ENCODE measurements around the gene TPX2.

Gene TPX2

GRCh38 chr20:31738729-31739549 lies at the start of gene TPX2:
Gene TPX2 (plus strand): TSS chr20:31739290. CDS start chr20:31757477, 18,187 bp downstream.
- H3K36me3 Mint-ChIP-seq (ENCODE audit: low read depth) = peaks cover 10% of the 10 kb centered on the region
- ATAC-seq = peak; percentile 97

GRCh38 chr20:31690124-31690666 lies 48.9 kb upstream of the TPX2 start:
- no peak for DNase-seq
- Mint-ChIP-seq H3K4me1 (peaks cover 86% of the 10 kb centered on the region), H3K9me3 (no peaks in the 10 kb centered on the region), H3K27ac (peak overlapping the region; percentile 45), H3K4me3 (no peak overlapping the region), H3K27me3 (no peaks in the 10 kb centered on the region), H3K36me3 (ENCODE audit: low read depth) (peaks cover 67% of the 10 kb centered on the region)
- no peak for ATAC-seq

More at GRCh38 chr20:31738729-31739549, at the start of gene TPX2:
- H3K4me1 Mint-ChIP-seq = peaks cover 2% of the 10 kb centered on the region
- H3K4me3 Mint-ChIP-seq = no peak within 1 kb of the TSS
- no peak within 1 kb of the TSS for H3K27ac Mint-ChIP-seq
- no peaks in the 10 kb centered on the region for H3K27me3 Mint-ChIP-seq
- no peaks in the 10 kb centered on the region for H3K9me3 Mint-ChIP-seq
- DNase-seq = peak; percentile 85

DNA sequence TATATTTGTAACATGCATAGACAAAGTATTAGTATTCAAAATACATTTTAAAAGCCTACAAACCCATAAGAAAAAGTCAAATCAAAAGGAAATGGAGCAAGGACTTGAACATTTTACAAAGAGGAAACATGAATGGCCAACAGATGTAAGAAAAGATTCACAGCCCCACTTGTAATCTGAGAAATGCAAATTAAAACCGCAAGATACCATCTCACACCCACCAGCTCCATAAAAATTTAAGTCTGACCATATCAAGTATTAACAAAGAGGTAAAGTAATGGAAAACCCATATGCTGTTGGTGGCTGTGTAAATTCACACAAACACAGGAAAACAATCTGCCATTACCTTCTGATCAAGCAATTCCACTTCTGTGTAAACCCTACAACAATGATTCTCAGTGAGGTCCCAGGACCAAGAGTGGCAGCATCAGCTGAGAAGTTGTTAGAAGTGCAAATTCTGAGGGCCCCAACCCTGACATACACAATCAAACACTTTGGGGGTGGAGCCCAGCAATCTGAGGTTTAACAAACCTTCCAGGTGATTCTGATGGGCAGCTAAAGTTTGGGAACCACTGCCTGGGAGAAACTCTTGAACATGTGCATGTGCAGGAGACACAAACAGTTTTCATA lies 47.3 kb upstream of the TPX2 start:
- Mint-ChIP-seq H3K27me3 (no peaks in the 10 kb centered on the region), H3K27ac (peak overlapping the region; percentile 74), H3K36me3 (ENCODE audit: low read depth) (peaks cover 67% of the 10 kb centered on the region), H3K4me1 (peaks cover 86% of the 10 kb centered on the region), H3K9me3 (no peaks in the 10 kb centered on the region), H3K4me3 (peak overlapping the region; percentile 1)
- DNase-seq (no peak), ATAC-seq (peak; percentile 29)

DNA sequence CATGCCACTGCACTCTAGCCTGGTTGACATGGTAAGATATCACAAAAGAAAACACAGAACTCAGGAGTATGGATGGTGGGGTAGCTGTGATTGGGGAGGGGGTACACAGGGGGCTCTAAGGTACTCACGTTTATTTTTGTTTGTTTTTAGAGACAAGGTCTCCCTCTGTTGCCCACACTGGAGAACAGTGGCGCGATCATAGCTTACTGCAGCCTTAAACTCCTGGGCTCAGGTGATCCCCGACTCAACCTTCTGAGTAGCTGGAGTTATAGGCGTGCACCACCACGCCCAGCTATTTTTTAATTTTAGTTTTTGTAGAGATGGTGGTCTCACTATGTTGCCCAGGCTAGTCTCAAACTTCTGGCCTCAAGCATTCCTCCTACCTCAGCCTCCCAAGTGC lies 45.7 kb upstream of the TPX2 start:
- peaks cover 83% of the 10 kb centered on the region for H3K4me1 Mint-ChIP-seq
- no peaks in the 10 kb centered on the region for H3K9me3 Mint-ChIP-seq
- H3K27ac Mint-ChIP-seq = no peak overlapping the region
- ATAC-seq = no peak
- H3K4me3 Mint-ChIP-seq = no peak overlapping the region
- H3K36me3 Mint-ChIP-seq (ENCODE audit: low read depth) = peaks cover 67% of the 10 kb centered on the region
- no peaks in the 10 kb centered on the region for H3K27me3 Mint-ChIP-seq
- DNase-seq = no peak

DNA sequence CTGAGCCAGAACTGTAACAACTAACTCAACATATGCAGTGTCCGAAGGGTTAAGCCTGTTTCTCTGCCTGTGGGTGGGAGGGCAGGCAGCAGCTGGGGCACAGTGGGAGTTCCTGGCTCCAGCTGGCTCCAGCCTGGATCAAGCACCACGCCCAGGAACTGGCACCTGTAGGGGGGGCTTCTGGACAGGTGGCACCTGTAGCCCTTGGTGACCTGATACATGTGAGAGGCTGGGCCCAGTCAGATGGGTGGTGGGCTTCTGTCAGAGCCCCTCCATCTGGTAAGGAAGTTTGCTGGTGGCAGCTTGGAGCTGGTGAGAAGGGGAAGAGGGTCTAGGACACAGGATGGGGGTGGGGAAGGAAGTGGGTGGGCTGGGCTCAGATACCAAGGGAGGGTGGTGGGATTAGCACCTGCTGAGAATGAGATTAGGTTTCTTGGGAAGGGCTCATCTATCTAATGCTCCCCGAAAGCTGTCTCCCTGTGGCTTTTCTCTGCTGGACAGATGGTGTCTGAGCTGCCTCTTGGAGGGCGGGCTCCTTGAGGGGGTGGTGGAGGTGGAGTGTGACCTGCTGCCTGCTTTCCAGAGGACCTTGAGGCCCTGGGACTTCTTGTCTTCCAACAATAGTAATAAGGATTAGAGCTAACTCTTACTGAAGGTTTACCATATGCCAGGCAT lies 45.0 kb upstream of the TPX2 start:
- DNase-seq (no peak), ATAC-seq (no peak)
- no peaks in the 10 kb centered on the region for H3K27me3 Mint-ChIP-seq
- H3K4me1 Mint-ChIP-seq = peaks cover 84% of the 10 kb centered on the region
- no peak overlapping the region for H3K4me3 Mint-ChIP-seq
- H3K9me3 Mint-ChIP-seq = no peaks in the 10 kb centered on the region
- H3K27ac Mint-ChIP-seq = peak overlapping the region; percentile 57
- peaks cover 68% of the 10 kb centered on the region for H3K36me3 Mint-ChIP-seq (ENCODE audit: low read depth)

- no peaks in the 10 kb centered on the region for H3K9me3 Mint-ChIP-seq
- no peak overlapping the region for H3K4me3 Mint-ChIP-seq
- no peaks in the 10 kb centered on the region for H3K27me3 Mint-ChIP-seq
- no peak for DNase-seq
- peaks cover 69% of the 10 kb centered on the region for H3K36me3 Mint-ChIP-seq (ENCODE audit: low read depth)
- peaks cover 88% of the 10 kb centered on the region for H3K4me1 Mint-ChIP-seq
- no peak for ATAC-seq
- H3K27ac Mint-ChIP-seq = peak overlapping the region; percentile 57
These were observed 44.1 kb upstream of the TPX2 start for GRCh38 chr20:31694842-31695593.

- Mint-ChIP-seq H3K27me3 (no peaks in the 10 kb centered on the region), H3K27ac (peak overlapping the region; percentile 34), H3K4me1 (peaks cover 91% of the 10 kb centered on the region), H3K36me3 (ENCODE audit: low read depth) (peaks cover 70% of the 10 kb centered on the region), H3K4me3 (no peak overlapping the region), H3K9me3 (no peaks in the 10 kb centered on the region)
- DNase-seq = no peak
- no peak for ATAC-seq
These were observed 43.0 kb upstream of the TPX2 start for GRCh38 chr20:31695849-31696804.

- Mint-ChIP-seq H3K27me3 (no peaks in the 10 kb centered on the region), H3K4me1 (peaks cover 87% of the 10 kb centered on the region)
- no peak for ATAC-seq
These were observed 40.8 kb upstream of the TPX2 start for GRCh38 chr20:31698243-31698802.

DNA sequence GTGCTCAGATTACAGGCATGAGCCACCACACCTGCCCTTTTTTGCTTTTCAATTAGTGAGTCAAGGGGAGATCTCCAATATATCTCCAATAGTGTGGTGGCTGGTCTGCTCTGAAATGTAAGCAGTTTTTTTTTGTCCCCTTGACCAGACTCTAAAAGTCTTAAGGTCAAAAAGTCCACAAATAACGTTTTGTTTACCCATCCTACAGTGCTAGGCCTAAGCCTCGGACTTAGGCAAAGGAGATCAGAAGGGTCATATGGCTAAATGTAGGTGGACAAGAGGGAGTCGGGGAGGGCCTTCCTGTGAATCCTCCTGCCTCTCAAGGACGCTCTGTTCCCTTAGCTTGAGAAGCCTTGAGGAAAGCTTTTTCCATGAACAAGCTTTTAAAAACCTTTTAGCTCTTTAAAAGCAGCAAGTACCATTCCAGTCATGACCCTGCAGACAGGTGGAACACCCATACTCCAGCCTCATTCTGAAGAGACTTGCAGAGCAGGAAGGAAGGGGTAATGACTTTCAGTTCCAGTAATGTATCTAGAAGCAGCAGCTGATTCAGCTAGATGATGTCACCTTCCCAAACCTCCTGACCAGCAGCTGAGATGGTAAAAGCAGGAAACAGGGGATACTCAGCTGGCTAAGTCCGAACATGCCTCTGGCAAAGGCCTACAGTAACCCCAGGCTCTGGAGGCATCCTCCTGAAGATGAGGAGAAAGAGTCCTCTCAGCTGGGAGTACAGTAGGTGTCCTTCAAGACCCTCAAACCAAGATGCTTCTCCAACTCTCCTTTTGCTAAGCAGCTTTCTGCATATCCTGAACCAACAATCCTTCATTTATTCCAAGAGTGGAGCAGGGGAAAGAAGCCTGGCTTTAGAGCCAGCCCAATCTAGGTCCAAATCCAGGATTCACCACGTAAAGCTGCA lies 40.0 kb upstream of the TPX2 start:
- Mint-ChIP-seq H3K9me3 (no peaks in the 10 kb centered on the region), H3K4me1 (peaks cover 80% of the 10 kb centered on the region), H3K4me3 (peak overlapping the region; percentile 35), H3K27ac (peak overlapping the region; percentile 70), H3K27me3 (no peaks in the 10 kb centered on the region), H3K36me3 (ENCODE audit: low read depth) (peaks cover 71% of the 10 kb centered on the region)
- no peak for DNase-seq
- peak; percentile 73 for ATAC-seq

More at GRCh38 chr20:31698243-31698802, 40.8 kb upstream of the TPX2 start:
- Mint-ChIP-seq H3K27ac (peak overlapping the region; percentile 70), H3K4me3 (peak overlapping the region; percentile 35), H3K9me3 (no peaks in the 10 kb centered on the region), H3K36me3 (ENCODE audit: low read depth) (peaks cover 68% of the 10 kb centered on the region)
- no peak for DNase-seq

GRCh38 chr20:31699801-31700728 lies 39.0 kb upstream of the TPX2 start:
- Mint-ChIP-seq H3K36me3 (ENCODE audit: low read depth) (peaks cover 75% of the 10 kb centered on the region), H3K9me3 (no peaks in the 10 kb centered on the region), H3K27ac (peak overlapping the region; percentile 70), H3K4me3 (no peak overlapping the region), H3K27me3 (no peaks in the 10 kb centered on the region), H3K4me1 (peaks cover 78% of the 10 kb centered on the region)
- no peak for DNase-seq
- ATAC-seq = peak; percentile 34

- Mint-ChIP-seq H3K4me3 (no peak overlapping the region), H3K27me3 (no peaks in the 10 kb centered on the region), H3K9me3 (no peaks in the 10 kb centered on the region), H3K36me3 (ENCODE audit: low read depth) (peaks cover 72% of the 10 kb centered on the region), H3K27ac (peak overlapping the region; percentile 70), H3K4me1 (peaks cover 75% of the 10 kb centered on the region)
- DNase-seq (no peak), ATAC-seq (no peak)
These were observed 38.3 kb upstream of the TPX2 start for GRCh38 chr20:31700747-31701146.
